PC-9 (cell line): ENCODE data around the gene RABL3.

Source experiments
- EZH2 ChIP-seq: fragments of 200-600 bp; sonication (generic); IDR thresholded peaks from 2 replicates; pipeline ENCODE4 v1.8.0; 2017; ENCODE audit warnings: antibody characterized with exemption, low read depth
- TF ChIP-seq, protein P1 (sequence below): fragments of 200-600 bp; sonication (generic); conservative IDR thresholded peaks from 2 replicates; pipeline ENCODE4 v1.6.1; 2017; ENCODE audit warnings: mixed run types, antibody characterized with exemption, mild to moderate bottlenecking, moderate library complexity

DNA sequence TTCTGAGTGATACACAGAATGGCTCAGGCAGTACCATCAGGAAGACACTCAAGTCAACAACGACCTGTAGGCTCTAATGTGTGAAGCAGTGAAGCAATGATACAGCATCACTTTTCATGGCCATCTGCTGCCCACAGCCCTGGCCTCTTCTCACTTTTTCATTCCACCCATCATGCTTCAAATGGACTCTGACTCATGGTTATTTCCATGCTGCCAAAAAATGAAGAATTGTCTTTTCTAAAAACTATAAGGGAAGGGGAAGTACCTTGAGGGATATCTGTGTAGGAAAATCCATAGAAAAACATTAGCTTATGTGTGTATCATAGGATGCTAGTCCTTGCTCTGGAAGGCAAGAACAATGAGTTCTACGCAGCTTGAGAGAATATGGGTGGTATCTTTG lies 71.7 kb downstream of the RABL3 start:
- TF ChIP-seq, protein P1, sequence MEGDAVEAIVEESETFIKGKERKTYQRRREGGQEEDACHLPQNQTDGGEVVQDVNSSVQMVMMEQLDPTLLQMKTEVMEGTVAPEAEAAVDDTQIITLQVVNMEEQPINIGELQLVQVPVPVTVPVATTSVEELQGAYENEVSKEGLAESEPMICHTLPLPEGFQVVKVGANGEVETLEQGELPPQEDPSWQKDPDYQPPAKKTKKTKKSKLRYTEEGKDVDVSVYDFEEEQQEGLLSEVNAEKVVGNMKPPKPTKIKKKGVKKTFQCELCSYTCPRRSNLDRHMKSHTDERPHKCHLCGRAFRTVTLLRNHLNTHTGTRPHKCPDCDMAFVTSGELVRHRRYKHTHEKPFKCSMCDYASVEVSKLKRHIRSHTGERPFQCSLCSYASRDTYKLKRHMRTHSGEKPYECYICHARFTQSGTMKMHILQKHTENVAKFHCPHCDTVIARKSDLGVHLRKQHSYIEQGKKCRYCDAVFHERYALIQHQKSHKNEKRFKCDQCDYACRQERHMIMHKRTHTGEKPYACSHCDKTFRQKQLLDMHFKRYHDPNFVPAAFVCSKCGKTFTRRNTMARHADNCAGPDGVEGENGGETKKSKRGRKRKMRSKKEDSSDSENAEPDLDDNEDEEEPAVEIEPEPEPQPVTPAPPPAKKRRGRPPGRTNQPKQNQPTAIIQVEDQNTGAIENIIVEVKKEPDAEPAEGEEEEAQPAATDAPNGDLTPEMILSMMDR, result no peak
- no peak for TF ChIP-seq EZH2
